Ovary (tissue), 9 donors: Measurements from ENCODE around the gene KDM4C. TPM values are rescaled to one million over a fixed set of nuclear protein-coding genes. Genes with fewer than 3 reads are reported as not detected.

Experiments used
- DNase-seq, 5 donors: peaks; one replicate each; pipeline ENCODE4 v3.0.0-alpha.2; 2019 to 2020
- H3K27ac ChIP-seq, 2 donors: fragments of 200-600 bp; one replicate each; pipeline versions ENCODE4 v1.5.1 to v1.8.0; 2019 to 2022
- H3K27me3 ChIP-seq: fragments of 200-600 bp; one replicate; pipeline ENCODE4 v1.8.0; 2022
- H3K36me3 ChIP-seq: fragments of 200-600 bp; sonication (generic); one replicate; pipeline ENCODE4 v1.5.1; 2019
- H3K4me1 ChIP-seq: one replicate; pipeline ENCODE4 v1.8.1; 2013; ENCODE audit warnings: mild to moderate bottlenecking, moderate library complexity; ENCODE audit not compliant: insufficient read depth
- H3K4me3 ChIP-seq: fragments of 200-600 bp; sonication (generic); one replicate; pipeline ENCODE4 v1.5.1; 2017
- H3K9me3 ChIP-seq, 2 donors: fragments of 200-600 bp in 1 of 2; sonication (generic) in 1 of 2; one replicate each; pipeline versions ENCODE4 v1.5.1 to v1.8.1; 2013 to 2019; ENCODE audit warnings: mild to moderate bottlenecking in 1 of 2, moderate library complexity in 1 of 2
- EP300 ChIP-seq: sonication (generic); formaldehyde crosslinking; IDR thresholded peaks from one replicate; pipeline ENCODE4 v1.6.1; 2017; ENCODE audit warnings: antibody characterized with exemption
- POLR2A ChIP-seq: fragments of 450-650 bp; IDR thresholded peaks from one replicate; pipeline ENCODE4 v1.6.1; 2017; ENCODE audit warnings: antibody characterized with exemption, mild to moderate bottlenecking, moderate library complexity
- WGBS, 3 donors: extraction: QIAGEN DNeasy Blood & Tissue Kit in 1 of 3; methylation state at CpG; one replicate each; pipeline versions ENCODE4 v1.1.5 to v1.1.7; 2013 to 2017; 5-methylcytosine and 5-hydroxymethylcytosine counted together
- intact Hi-C, 4 donors: fragments of 100-400 bp; cut with DNase I; formaldehyde crosslinking; loops; one replicate each; pipeline versions ENCODE4 v1.11.0 to v1.15.1; 2022 to 2023
- polyA plus RNA-seq, 2 donors: library from polyadenylated mRNA; stranded (reverse); fragments of 200-250 nt in 1 of 2; fragments of 350-450 nt in 1 of 2; fragmentation: Illumina TruSeq in 1 of 2; extraction: RNeasy Lipid Tissue Mini Kit (QIAGEN cat#74804) in 1 of 2; gene quantifications; one replicate each; pipeline ENCODE4 v1.2.3, GENCODE V29; 2013 to 2014
- total RNA-seq, 7 donors: library from RNA; depleted of rRNA in 2 of 7; stranded (reverse); fragments of >200 nt in 2 of 7; fragmentation: NEBNext Ultra II Directional in 3 of 7; extraction: Animal tissue kit (Norgen Biotek cat#: 25700) in 3 of 7; gene quantifications; one replicate each; pipeline versions ENCODE4 v1.1.0 to v1.2.4, GENCODE V29; 2016 to 2023
- TF ChIP-seq, protein P1 (sequence below), 3 donors: fragments of 450-650 bp in 2 of 3; fragments of 200-600 bp in 1 of 3; IDR thresholded peaks; one replicate each; pipeline versions ENCODE4 v1.5.1 to v1.8.0; 2016 to 2022; ENCODE audit warnings: antibody characterized with exemption in 3 of 3, mild to moderate bottlenecking in 1 of 3
- donor health status: DM: no; HTN: no; CAD: no; lungs with moderate emphysema.
- donor health status: DM: no; HTN: no; CAD: no.
- donor health status: Bipolar disorder and iron deficiency.
- donor health status: DM: yes; HTN: yes; CAD: no.
- donor health status: DM: no; HTN: no; CAD: no.
- donor health status: DM: yes; HTN: yes; CAD: no.

KDM4C gene
- total and polyA plus RNA-seq, 9 donors = 9.5 to 35.6 (median 26.7) TPM

DNA sequence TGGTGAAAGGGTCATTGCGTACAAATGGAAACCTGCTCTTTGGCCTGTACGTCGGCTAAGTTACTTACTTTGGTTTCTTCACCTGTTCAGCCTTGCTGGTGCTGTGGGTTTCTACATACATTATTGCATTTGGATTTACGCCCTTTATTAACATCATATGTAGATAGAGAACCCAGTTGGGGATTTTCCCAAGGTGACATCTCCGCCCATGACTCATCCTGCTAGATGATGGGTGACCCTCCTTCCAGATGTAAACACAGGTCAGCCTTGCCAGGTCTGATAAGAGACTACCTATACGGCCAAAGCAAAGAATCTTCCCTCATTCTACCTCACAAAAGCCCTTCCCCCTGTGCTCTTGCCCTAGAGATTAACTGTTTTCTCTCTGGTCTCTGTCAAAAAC is 360.9 kb downstream of the KDM4C start:
- intact Hi-C loops = no loop called here
- H3K27ac ChIP-seq = no peak overlapping the region
- DNase-seq = no peak
- TF ChIP-seq POLR2A = no peak
- no peak for TF ChIP-seq EP300
- TF ChIP-seq, protein P1, sequence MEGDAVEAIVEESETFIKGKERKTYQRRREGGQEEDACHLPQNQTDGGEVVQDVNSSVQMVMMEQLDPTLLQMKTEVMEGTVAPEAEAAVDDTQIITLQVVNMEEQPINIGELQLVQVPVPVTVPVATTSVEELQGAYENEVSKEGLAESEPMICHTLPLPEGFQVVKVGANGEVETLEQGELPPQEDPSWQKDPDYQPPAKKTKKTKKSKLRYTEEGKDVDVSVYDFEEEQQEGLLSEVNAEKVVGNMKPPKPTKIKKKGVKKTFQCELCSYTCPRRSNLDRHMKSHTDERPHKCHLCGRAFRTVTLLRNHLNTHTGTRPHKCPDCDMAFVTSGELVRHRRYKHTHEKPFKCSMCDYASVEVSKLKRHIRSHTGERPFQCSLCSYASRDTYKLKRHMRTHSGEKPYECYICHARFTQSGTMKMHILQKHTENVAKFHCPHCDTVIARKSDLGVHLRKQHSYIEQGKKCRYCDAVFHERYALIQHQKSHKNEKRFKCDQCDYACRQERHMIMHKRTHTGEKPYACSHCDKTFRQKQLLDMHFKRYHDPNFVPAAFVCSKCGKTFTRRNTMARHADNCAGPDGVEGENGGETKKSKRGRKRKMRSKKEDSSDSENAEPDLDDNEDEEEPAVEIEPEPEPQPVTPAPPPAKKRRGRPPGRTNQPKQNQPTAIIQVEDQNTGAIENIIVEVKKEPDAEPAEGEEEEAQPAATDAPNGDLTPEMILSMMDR (IDR thresholded peaks at IDR 0.05) = no peak
- no peak overlapping the region for H3K4me3 ChIP-seq
- no peaks in the 10 kb centered on the region for H3K27me3 ChIP-seq
- no peaks in the 10 kb centered on the region for H3K9me3 ChIP-seq
- H3K4me1 ChIP-seq = no peaks in the 10 kb centered on the region
- WGBS, 3 donors = 89 to 92% (median 92%) methylated on average over 6 of the region's 6 CpGs
- no peaks in the 10 kb centered on the region for H3K36me3 ChIP-seq

DNA sequence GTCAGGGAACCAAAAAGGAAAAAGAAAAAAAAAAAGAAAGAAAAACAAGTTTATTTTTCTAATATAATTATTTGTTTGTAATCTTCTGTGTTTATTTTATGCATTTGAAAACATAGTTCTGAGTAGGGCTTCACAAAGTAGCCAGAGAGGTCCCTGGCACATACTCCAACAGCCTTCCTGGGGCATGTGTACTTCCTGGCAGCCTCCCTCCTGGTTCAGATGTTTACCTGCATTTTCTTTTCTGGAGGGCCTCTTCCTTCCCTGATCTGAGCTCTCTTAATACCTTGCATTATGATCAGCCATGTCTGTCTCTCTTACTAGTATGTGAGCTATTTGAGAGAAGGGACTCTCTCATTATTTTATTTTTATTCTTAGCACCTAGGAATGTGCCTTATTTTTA is 361.8 kb downstream of the KDM4C start:
- intact Hi-C loops = no loop called here
- H3K27ac ChIP-seq = no peak overlapping the region

DNA sequence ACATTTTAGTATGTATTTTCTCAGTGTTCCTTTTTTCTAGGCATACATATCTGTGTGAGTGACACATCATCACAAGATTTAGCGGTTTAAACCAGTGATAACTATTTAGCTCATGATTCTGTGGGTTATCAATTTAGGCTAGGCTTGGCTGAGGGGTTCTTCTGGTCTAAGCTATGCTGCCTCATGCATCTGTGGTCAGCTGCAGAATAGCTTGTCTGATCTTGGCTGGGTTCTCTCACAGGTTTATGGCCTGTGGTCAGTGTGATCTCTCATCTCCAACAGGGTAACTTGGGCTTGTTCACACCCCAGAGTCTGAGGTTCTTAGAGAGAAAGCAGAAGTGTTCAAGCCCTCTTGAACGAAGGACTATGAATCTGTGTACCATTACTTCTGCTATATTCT is 363.3 kb downstream of the KDM4C start:
- 90 to 97% (median 91%) methylated on average over 2 of the region's 2 CpGs for WGBS, 3 donors
- no peaks in the 10 kb centered on the region for H3K4me1 ChIP-seq
- TF ChIP-seq EP300 (no peak), POLR2A (no peak)
- TF ChIP-seq, protein P1 (IDR thresholded peaks at IDR 0.05) = no peak
- DNase-seq = no peak
- no peak overlapping the region for H3K4me3 ChIP-seq
- intact Hi-C loops = no loop called here
- no peaks in the 10 kb centered on the region for H3K36me3 ChIP-seq
- no peaks in the 10 kb centered on the region for H3K9me3 ChIP-seq
- H3K27me3 ChIP-seq = no peaks in the 10 kb centered on the region
- H3K27ac ChIP-seq = no peak overlapping the region

More for the DNA sequence above, 361.8 kb downstream of the KDM4C start:
- Histone ChIP-seq H3K36me3 (no peaks in the 10 kb centered on the region), H3K4me1 (no peaks in the 10 kb centered on the region), H3K27me3 (no peaks in the 10 kb centered on the region), H3K4me3 (no peak overlapping the region), H3K9me3 (no peaks in the 10 kb centered on the region)
- DNase-seq = no peak
- TF ChIP-seq EP300 (no peak), POLR2A (no peak)
- TF ChIP-seq, protein P1 (IDR thresholded peaks at IDR 0.05) = no peak

DNA sequence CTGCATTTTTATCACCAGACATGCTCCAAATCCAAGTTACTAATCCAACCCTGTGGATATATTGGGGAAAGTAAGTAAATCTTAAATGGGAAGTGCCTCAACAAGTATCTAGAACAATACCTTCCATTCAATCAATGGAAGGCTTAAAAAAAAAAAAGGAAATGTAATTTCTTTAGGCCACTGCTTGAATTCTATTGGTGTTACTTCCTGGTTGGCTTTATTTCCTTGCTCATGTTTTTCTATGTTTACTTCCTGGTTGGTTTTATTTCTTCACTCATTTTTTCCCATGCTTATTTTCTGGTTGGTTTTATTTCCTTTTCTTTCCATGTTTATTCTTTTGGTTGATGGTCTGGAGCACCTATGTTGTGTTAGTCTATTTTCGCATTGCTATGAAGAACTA is 363.9 kb downstream of the KDM4C start:
- Histone ChIP-seq H3K36me3 (no peaks in the 10 kb centered on the region), H3K27me3 (no peaks in the 10 kb centered on the region), H3K27ac (no peak overlapping the region), H3K4me1 (no peaks in the 10 kb centered on the region), H3K9me3 (no peaks in the 10 kb centered on the region), H3K4me3 (no peak overlapping the region)
- intact Hi-C loops = no loop called here
- TF ChIP-seq EP300 = no peak
- DNase-seq = no peak
- WGBS, 3 donors = 93 to 100% (median 98%) methylated on average over 1 of the region's 1 CpG

DNA sequence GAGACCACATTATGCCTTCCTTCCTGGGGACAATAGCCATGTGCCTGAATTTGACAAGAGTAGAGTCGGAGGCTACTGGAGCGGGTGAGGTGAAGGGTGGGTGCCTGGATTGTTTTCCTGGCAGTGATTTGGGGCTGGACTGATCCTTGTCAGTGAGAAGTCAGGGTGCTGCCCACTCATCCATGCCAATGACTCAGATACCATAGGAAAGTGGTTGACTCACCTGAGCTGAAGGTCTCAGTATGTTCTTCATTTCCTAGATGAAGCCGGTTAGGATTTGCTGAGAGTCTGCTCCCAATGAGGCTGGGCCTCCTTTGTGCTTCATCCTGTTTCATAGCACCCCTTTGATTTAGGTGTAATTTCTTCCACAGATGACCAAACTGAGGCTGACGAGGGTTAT is 366.0 kb downstream of the KDM4C start:
- Histone ChIP-seq H3K36me3 (no peaks in the 10 kb centered on the region), H3K27me3 (no peaks in the 10 kb centered on the region), H3K4me1 (no peaks in the 10 kb centered on the region), H3K27ac (no peak overlapping the region), H3K4me3 (no peak overlapping the region), H3K9me3 (no peaks in the 10 kb centered on the region)
- intact Hi-C loops = no loop called here
- WGBS, 3 donors = 96 to 99% (median 98%) methylated on average over 4 of the region's 4 CpGs
- DNase-seq = no peak
- TF ChIP-seq, protein P1 (IDR thresholded peaks at IDR 0.05) = no peak
- TF ChIP-seq EP300 (no peak), POLR2A (no peak)
